PFSK-1 (cell line): Measurements from ENCODE around the gene LRRC2.

Experiments
- FOXP2 ChIP-seq: optimal IDR thresholded peaks from 2 replicates; pipeline ENCODE3; 2011; ENCODE audit warnings: borderline replicate concordance, control low read depth, inconsistent platforms; ENCODE audit not compliant: insufficient read depth; ENCODE audit errors: extremely low read length, extremely low read depth
- POLR2AphosphoS5 ChIP-seq: IDR thresholded peaks from 2 replicates; pipeline ENCODE4 v1.6.1; 2012; ENCODE audit warnings: low read depth, mild to moderate bottlenecking, control low read depth, low read length, moderate library complexity
- SIN3A ChIP-seq: IDR thresholded peaks from 2 replicates; pipeline ENCODE4 v1.6.1; 2012; ENCODE audit warnings: mild to moderate bottlenecking, low read length, moderate library complexity, borderline replicate concordance; ENCODE audit not compliant: insufficient read depth
- TAF1 ChIP-seq: IDR thresholded peaks from 2 replicates; pipeline ENCODE4 v1.6.1; 2012; ENCODE audit warnings: low read length, control low read depth, borderline replicate concordance; ENCODE audit not compliant: insufficient read depth
- TF ChIP-seq, protein P1 (sequence below), 2 experiments: IDR thresholded peaks; 2 replicates each; pipeline versions ENCODE4 v1.6.1 to v1.8.0; 2011 to 2012; ENCODE audit warnings: low read depth in 2 of 2, low read length in 2 of 2, control low read depth in 1 of 2, inconsistent platforms in 1 of 2, mild to moderate bottlenecking in 1 of 2, moderate library complexity in 1 of 2; ENCODE audit not compliant: insufficient read depth in 1 of 2

The LRRC2 gene

DNA sequence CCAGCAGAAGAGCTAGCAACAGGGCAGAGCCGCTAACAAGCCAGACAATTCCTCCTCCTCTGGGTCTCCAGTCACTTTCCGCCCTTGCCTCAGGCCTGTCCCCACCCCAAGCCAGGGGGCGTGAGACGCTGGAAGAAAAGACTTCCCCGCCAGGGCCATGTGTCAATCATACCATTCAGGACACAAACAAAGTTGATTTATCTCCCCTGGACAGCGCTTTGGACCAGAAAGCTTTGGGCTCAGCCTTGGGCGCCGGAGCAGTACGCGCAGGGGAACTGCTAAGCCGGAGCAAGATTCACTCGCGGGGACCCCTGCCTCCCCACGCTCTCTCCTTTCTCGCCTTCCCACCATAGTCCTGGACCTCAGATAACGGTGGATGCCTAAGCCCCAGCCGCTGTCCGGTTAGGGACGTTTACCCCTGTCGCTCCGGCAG lies 479 bp downstream of the LRRC2 start:
- TF ChIP-seq, protein P1, sequence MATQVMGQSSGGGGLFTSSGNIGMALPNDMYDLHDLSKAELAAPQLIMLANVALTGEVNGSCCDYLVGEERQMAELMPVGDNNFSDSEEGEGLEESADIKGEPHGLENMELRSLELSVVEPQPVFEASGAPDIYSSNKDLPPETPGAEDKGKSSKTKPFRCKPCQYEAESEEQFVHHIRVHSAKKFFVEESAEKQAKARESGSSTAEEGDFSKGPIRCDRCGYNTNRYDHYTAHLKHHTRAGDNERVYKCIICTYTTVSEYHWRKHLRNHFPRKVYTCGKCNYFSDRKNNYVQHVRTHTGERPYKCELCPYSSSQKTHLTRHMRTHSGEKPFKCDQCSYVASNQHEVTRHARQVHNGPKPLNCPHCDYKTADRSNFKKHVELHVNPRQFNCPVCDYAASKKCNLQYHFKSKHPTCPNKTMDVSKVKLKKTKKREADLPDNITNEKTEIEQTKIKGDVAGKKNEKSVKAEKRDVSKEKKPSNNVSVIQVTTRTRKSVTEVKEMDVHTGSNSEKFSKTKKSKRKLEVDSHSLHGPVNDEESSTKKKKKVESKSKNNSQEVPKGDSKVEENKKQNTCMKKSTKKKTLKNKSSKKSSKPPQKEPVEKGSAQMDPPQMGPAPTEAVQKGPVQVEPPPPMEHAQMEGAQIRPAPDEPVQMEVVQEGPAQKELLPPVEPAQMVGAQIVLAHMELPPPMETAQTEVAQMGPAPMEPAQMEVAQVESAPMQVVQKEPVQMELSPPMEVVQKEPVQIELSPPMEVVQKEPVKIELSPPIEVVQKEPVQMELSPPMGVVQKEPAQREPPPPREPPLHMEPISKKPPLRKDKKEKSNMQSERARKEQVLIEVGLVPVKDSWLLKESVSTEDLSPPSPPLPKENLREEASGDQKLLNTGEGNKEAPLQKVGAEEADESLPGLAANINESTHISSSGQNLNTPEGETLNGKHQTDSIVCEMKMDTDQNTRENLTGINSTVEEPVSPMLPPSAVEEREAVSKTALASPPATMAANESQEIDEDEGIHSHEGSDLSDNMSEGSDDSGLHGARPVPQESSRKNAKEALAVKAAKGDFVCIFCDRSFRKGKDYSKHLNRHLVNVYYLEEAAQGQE (IDR thresholded peaks at IDR 0.05; ENCODE audit: insufficient read depth in 1 of 2, low read depth in 2 of 2, low read length in 2 of 2) = no peak
- TF ChIP-seq POLR2AphosphoS5 (no peak), FOXP2 (no peak), TAF1 (no peak), SIN3A (no peak)

DNA sequence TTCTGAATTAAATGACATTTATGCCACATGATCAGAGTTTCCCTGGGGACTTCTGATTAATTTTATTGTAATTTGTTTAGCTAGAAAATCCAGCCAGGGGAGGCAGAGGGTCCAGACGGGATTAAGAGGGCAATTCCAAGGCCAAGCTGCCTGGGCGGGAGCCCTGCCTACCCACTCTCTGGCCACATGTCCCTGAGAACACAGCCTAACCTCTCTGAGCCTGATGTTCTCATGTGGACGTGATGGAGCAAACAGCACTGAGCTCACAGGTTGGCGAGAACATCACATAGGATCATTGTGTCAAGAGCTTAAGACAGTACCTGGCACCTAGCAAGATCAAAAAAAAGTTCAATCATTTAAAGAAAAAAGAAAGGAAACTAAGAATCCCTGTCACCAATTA lies 1.0 kb downstream of the LRRC2 start:
- TF ChIP-seq FOXP2 (no peak), SIN3A (no peak), TAF1 (no peak), POLR2AphosphoS5 (no peak)
- TF ChIP-seq, protein P1 (IDR thresholded peaks at IDR 0.05; ENCODE audit: insufficient read depth in 1 of 2, low read depth in 2 of 2, low read length in 2 of 2) = no peak

DNA sequence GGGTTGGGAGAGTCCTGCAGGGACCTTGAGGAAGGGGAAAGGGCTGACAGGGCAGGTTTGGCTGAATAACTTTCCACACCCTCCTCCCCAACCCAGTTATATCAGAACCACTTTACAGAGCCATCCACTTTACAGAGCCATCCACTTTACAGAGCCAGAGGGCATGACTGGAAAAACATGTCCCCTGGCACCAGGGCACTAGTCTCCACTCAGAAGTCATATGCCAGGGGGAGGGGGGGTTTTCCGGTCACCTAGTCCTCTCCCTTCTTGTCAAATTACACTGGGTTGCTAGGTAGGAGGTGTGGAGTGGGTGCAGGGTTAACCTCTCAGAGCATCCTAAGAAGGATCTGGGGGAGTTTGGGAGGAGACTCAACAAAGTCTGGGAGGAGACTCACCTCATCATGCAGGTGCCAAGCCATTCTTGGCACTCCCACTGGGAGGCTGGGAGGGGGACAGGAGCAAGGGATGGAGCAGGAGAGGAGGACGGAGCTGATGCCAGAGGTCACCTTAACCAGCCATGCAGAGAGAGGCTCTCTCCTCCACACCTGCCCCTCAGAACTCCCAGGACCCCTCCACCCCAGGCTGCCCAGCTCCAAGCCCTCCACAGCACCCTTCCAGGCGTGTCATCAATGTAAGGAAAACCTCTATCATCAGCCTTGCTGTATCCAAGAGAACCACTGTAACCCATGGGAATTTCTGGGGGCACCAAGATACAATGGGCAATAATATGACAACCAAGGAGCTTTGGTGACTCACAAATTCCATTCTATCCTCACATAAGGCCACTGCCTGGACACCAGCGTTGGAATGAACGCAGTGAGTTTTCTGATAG lies 1.7 kb downstream of the LRRC2 start:
- TF ChIP-seq FOXP2 (no peak), SIN3A (no peak), TAF1 (no peak), POLR2AphosphoS5 (no peak)
- TF ChIP-seq, protein P1 (IDR thresholded peaks at IDR 0.05; ENCODE audit: insufficient read depth in 1 of 2, low read depth in 2 of 2, low read length in 2 of 2) = no peak

DNA sequence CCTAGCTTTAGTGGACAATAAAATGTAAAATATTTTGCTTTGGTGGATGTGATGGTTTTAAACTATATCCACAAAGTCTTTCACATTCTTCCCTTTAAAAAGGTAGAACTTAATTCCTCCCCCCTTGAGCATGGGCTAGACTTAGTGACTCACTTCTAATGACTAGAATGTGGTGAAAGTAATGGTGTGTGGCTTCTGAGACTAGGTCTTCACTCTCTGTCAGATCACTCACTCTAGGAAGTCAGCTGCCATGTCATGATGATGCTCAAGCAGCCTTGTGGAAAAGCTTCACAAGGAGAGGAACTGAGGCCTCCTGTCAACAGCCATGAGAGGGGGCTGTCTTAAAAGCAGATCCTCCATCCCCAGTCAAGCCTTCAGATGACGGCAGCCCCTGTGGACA lies 4.2 kb downstream of the LRRC2 start:
- TF ChIP-seq POLR2AphosphoS5 (no peak), FOXP2 (no peak), TAF1 (no peak), SIN3A (no peak)
- TF ChIP-seq, protein P1 (IDR thresholded peaks at IDR 0.05; ENCODE audit: insufficient read depth in 1 of 2, low read depth in 2 of 2, low read length in 2 of 2) = no peak

DNA sequence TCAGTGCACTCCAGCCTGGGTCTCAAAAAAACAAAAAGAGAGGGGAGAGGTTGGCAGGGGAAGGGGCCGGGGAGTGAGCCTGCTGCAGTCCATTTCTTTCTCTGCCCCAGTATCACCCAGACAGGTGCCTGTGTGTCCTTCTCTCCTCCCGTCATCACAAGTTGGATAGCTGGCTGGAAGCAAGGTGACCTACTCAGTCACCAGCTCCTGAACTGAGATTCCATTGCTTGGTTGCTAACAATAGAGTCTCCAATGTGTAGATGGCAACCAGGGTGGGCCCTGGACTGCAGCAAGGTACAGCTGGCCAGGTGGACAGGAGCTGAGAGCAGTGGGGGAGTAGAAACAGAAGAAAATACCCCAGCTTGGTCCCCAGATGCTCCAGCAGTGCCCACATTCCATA lies 4.6 kb downstream of the LRRC2 start:
- TF ChIP-seq TAF1 = no peak
